ENCODE results near the gene SDK1.
"Not testable (repeated sequence)": the region's sequence is repeated elsewhere in the genome, so short reads cannot be mapped to it uniquely, and the experiment has no call there.

The SDK1 gene

GRCh38 chr7:4073052-4073451 lies 772.0 kb downstream of the SDK1 start:
- DNase-seq (ENCODE audit: low spot score): no peak

DNA sequence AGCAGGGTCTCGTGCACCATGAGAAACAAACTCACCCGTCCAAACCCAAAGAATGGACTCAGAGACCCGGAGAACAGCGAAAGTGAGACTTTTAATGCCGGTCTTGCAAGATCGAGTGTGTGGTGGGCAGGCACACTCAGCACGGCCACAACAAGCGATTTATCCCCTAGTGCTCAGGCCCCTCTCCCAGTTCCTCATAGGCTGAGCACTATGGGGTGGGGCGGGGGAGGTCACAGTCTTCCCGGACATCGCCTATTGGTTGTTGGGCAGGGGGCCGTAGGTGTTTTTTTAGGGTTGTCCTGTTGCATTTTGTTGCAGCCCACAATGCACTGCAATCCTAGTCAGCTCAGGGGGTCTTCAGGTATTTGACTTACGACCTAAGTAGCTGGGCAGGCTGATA lies 772.7 kb downstream of the SDK1 start:
- DNase-seq (ENCODE audit: low spot score): no peak

- no peak for DNase-seq (ENCODE audit: low spot score)
These were observed 773.4 kb downstream of the SDK1 start for GRCh38 chr7:4074407-4074806.

DNA sequence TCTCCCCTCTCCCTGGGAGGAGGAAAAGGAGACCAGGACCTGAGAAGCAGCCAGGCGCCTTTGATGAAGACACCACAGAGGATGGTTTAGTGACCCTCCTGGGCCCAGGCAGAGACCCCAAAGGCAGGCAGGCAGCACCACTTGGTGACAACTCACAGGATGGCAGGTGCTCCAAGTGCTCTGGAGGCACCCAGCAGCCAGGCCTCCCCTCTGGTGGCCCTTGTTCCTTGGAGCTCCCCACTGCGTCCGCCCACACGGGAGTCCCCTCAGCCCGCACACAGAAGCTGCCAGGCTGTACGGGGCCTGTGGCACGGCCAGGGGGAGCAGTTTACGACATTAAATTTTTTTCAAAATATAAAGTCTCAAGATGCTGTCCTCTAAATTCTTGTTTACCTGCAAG lies 773.9 kb downstream of the SDK1 start:
- no peak for DNase-seq (ENCODE audit: low spot score)

- no peak for DNase-seq (ENCODE audit: low spot score)
These were observed 775.7 kb downstream of the SDK1 start for GRCh38 chr7:4076701-4077294.

DNA sequence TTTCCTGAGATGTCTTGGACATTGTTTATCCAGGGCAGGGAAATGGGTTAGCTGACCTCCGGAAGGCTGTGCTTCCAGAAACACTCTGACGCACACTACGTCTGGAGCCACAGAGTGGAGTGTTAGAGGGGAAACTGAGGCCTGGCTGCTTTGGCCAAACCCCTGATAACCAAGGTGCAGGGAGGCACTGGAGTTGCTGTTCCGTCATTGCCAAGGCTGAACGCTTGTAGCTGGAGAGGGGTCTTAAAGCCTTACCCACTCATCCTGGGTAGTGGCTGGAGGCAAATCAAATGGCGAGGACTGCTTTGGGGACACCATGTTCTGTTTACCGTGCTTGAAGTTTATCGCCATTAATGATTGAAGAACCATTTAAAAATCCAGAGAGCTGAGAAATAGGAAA lies 776.9 kb downstream of the SDK1 start:
- no peak for DNase-seq (ENCODE audit: low spot score)

GRCh38 chr7:4078580-4078979 lies 777.5 kb downstream of the SDK1 start:
- no peak for DNase-seq (ENCODE audit: low spot score)

DNA sequence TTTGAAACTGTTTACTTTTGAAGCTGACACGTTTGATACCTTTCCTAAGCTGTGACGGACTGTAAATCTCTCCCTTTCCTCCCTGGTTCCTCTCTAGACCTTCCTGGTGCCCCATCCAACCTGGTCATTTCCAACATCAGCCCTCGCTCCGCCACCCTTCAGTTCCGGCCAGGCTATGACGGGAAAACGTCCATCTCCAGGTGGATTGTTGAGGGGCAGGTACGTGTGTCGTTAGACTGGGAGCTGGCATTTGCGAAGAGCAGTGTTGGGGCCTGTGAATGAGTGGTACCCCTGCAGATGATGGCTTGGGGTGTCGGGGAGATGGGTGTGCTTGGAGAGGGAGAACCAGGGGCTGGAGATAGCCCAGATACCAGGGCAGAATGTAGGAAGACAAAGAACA lies 778.3 kb downstream of the SDK1 start:
- DNase-seq (ENCODE audit: low spot score): no peak

- DNase-seq (ENCODE audit: low spot score): no peak
These were observed 778.9 kb downstream of the SDK1 start for GRCh38 chr7:4079956-4080355.

DNA sequence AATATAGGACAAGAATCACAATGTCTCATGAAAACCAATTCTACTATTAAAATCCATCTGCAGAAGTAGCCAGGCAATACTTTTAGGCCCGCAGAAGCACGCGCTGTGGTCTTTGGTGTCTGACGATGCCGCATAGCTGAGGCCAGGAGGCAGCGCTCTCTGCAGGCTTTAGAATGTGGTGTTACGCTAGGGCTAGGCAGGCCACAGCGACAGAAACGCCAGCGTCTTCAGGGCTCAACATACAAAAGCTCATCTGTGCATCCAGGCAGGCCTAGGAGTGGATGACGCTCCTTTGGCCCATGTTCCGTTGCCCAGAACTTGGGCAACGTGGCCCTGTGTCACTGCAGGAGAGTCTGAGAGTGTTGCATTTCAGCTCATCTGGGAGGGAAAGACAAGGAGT lies 779.9 kb downstream of the SDK1 start:
- no peak for DNase-seq (ENCODE audit: low spot score)

DNA sequence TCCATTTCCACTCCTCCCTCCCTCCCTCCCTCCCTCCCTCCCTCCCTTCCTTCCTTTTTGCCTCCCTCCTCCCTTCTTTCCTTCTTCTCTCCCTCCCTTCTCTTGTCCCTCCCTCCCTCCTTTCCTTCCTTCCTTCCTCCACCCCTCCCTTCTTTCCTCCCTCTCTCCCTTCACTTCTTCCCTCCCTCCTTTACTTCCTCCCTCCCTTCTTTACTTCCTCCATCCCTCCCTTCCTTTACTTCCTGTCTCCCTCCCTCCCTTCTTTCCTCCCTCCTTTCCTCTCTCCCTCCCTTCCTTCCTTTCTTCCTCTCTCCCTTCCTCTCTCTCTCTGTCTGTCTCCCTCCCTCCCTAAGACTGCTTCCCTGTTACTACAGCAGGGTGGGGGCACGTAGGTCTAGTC lies 782.5 kb downstream of the SDK1 start:
- no peak for DNase-seq (ENCODE audit: low spot score)

DNA sequence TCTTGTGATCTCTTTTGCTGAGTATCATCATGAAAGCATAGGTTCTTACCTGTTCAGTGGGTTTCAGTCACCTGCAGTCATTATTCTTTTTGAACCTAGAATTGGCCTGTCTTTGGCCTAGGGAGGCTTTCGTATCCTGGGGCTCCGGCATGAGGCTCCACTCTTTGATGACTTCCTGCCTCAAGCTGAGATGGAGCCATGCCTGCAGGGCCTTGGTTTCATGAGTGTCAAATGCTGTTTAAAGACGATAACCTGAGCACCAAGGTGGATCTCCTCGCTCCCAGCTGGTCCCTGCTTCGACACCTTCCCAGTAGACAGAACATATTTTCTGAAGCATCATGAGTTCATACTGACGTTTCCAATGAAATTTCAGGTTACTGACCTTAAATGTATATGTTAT lies 783.2 kb downstream of the SDK1 start:
- DNase-seq (ENCODE audit: low spot score): no peak

DNA sequence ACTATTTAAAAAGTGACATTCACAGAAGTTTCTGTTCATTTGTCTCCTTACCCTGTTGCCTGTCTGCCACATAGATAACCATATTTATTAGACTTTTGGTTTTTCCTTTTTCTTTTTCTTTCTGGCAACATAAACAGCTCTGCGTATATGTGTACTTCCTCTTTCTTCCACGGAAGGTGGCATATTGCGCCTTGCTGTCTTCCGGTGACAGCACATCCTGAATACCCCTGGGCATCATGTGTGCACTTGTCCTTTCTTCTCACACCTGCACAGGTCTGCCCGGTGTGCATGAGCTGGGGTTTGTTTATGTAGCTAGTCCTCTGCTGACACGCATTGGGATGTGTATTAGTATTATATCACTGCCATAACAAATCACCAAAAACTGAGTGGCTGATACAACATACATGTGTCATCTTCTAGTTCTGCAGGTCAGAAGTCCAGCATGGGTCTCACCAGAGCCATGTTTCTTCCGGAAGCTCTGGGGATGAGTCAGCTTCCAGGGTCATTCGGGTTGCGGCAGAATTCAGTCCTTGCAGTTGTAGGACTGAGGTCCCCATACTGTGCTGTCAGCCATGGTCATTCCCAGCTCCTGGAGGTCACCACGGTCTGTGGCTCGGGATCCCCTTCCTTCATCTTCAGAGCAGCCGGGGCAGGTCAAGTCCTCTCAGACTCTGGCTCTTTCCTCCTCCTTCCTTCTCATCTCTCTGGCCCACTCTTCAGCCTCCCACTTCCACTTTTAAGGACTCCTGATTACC lies 785.1 kb downstream of the SDK1 start:
- no peak for DNase-seq (ENCODE audit: low spot score)

DNA sequence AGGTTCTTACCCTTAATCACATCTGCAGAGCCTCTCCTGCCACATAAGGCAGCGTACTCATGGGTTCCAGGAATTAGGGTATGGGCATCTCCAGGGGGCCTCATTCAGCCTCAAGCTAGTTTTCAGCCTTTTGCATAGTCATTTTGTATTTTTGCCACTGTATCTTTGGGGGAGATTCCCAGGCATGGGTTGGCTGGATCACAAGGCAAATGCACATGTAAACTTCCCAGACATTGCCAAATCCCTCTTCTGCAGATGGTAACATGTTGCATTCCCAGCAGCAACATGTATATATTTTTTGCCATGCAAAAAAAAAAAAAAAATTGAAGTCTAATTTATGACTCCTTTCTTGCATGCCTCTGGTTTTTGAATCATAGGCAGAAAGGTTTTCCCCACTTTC lies 785.7 kb downstream of the SDK1 start:
- DNase-seq (ENCODE audit: low spot score): no peak

DNA sequence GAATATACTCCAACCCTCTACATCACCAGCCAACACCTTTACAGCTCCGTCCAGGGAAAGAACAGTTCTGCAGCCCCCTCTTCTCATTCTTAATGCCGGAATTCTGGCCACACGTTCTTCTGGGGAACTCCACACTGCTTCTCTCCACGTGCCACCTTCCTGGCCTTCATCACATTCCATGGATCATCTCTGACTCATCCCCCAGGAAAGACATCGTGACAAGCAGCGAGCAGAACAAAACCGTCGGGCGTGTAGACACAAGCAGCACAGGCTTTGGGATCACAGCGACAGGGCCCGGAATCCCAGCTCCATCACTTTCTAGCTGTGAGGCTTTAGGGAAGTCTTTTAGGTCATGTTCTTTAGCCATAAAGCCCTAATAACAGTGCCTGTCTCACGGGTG lies 790.7 kb downstream of the SDK1 start:
- DNase-seq (ENCODE audit: low spot score): no peak

DNA sequence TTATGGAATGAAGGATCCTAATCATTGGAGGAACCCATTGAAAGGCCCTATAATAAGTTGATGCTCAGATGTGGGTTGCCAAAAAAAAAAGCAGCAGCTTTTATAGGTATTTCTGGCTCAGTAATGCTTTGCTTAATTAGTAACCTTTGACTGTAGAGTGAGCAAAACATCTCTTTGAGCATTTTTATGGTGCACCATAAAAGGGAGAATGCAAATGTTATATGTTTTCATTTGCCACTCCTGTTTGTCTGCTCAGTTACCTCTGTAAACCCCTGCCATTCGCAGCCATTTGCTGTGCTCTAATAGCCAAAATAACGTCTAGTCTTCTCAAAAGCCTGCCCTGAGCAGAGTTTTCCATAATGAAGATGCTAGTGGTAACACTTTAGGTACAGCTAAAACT lies 792.0 kb downstream of the SDK1 start:
- DNase-seq (ENCODE audit: low spot score): no peak

DNA sequence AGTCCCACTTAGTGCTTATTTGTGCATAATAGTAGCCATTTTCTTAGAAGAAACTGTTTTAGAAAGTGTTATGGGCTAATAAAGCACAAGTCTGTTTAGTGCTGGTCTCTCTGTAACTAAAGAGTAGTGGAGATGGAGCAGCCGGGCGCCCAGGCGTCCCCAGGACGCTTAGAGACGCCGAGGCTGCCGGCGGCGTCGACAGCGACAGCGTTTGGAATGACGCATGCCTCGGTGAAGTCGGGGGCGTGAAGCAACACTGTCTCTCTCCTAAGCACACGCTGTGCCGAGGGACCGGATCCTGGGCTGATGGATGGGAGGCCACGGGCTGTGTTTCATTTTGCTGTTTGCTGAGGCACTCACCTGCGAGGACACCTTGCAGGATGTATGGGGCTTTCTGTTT lies 792.4 kb downstream of the SDK1 start:
- DNase-seq (ENCODE audit: low spot score): no peak

GRCh38 chr7:4094158-4094557 lies 793.1 kb downstream of the SDK1 start:
- not testable (repeated sequence) for DNase-seq (ENCODE audit: low spot score)

DNA sequence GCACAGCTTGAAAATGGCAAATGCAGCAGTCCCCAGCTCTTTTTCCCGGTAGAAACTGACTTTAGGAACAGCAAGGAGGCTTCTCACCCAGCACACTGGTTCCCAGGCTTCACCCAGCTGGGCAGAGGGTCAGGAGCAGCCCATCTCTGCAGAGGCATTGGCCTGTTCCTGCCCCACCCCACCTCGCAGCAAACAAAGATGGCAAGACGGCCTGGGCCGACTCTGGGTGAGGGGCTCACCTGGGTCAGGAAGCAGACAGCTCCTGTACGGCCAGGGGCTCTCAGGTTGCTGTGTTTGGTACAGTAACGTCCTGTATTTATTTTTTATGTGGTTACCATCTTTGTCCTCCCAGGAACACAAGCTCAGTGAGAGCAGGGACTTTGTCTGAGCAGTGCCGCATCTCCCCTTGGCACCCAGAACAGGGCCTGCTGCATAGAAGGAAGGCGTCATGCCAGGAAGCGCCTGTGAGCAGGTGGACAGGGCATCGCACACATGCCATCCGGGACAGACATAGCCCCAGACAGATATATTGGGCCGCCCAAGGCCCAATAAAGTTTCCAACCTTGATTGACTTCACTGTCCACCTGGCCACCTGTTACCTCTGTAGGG lies 796.1 kb downstream of the SDK1 start:
- DNase-seq (ENCODE audit: low spot score): no peak

- DNase-seq (ENCODE audit: low spot score): no peak
These were observed 797.1 kb downstream of the SDK1 start for GRCh38 chr7:4098169-4098568.

DNA sequence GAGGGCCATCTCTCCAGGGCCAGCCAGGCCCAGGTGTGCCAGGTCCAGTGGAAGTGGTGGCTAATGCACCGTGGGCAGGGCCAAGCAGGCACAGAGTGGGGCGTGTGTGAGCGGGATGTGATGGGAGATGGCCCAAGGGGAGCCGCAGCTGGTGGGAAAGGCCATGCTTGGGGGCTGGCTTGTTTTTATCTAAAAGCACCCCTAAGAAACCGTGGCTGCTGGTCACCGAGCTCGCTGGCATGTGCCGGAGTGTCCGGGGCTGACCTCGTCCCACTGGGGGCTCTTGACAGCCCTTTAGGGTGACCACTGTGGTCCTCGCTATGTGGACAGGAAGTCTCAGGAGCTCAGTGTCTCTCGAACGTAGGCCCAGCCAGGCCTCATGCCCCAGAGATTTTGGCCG lies 798.6 kb downstream of the SDK1 start:
- DNase-seq (ENCODE audit: low spot score): no peak

DNA sequence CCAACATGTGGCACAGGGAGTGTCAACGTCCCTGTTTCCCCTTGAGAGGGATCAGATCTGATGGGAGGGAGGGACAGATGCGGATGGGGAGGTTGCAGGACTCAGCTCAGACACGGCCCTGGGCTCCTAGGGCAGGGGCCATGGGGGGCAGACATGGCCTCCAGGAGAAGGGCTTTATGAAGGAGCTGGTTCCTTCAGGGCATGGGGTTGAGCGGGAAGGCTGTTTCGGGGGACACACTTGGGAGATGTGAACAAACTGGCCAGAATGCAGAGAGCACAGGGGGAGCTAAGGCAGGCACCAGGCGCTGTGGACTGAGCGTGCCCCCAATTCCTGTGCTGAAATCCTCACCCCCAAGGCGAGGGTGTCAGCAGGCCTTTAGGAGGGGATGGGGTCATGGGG lies 799.1 kb downstream of the SDK1 start:
- DNase-seq (ENCODE audit: low spot score): no peak

GRCh38 chr7:4100691-4101090 lies 799.6 kb downstream of the SDK1 start:
- no peak for DNase-seq (ENCODE audit: low spot score)
